ENCODE measurements around the gene MYO15A. TPM values are rescaled to one million over a fixed set of nuclear protein-coding genes. Genes with fewer than 3 reads are reported as not detected.

Gene MYO15A
- total and polyA plus RNA-seq, 2 donors (not counting 1 experiment from before 2014, with no cell fraction given) = 2.5 to 3.1 TPM

GRCh38 chr17:18066866-18067265, 41.7 kb upstream of the MYO15A start:
- no peaks in the 10 kb centered on the region for H3K27me3 Mint-ChIP-seq
- H3K27me3 ChIP-seq (replicated peaks in 1 of 4; ENCODE audit: control extremely low read depth in 1 of 4, control insufficient read depth in 3 of 4, insufficient read depth in 4 of 4, low read length in 3 of 4) = no peaks in the 10 kb centered on the region
- ATAC-seq (ENCODE audit: low read depth) = no peak
- 100% methylated on average over 1 of the region's 4 CpGs for WGBS (ENCODE audit: insufficient coverage)
- no peaks in the 10 kb centered on the region for H3K9me3 Mint-ChIP-seq (ENCODE audit: insufficient read depth)
- no peaks in the 10 kb centered on the region for H3K79me2 ChIP-seq (ENCODE audit: control insufficient read depth, insufficient read depth, low read length)
- no peaks in the 10 kb centered on the region for H3K9me3 ChIP-seq (ENCODE audit: control extremely low read depth in 1 of 3, control insufficient read depth in 2 of 3, insufficient read depth in 1 of 3, low read length in 2 of 3)
- no peak for DNase-seq
- H4K20me1 ChIP-seq (ENCODE audit: control insufficient read depth, insufficient read depth, low read length, poor library complexity, severe bottlenecking) = no peaks in the 10 kb centered on the region
- no peak overlapping the region for H3K27ac Mint-ChIP-seq
- no peak overlapping the region for H2AFZ ChIP-seq (ENCODE audit: insufficient read depth, low read depth, low read length, poor library complexity, severe bottlenecking)
- TF ChIP-seq CTCF (IDR thresholded peaks at IDR 0.05) = no peak
- TF ChIP-seq EZH2 (IDR thresholded peaks at IDR 0.05; ENCODE audit: borderline replicate concordance, insufficient read depth, low read depth, low read length, poor library complexity, severe bottlenecking) = no peak
- no peak overlapping the region for H3K4me3 ChIP-seq (ENCODE audit: control extremely low read depth in 1 of 5, extremely low read depth in 1 of 5, insufficient read depth in 1 of 5, low read depth in 2 of 5, low read length in 4 of 5)
- ChIA-PET POLR2A (no interaction called here), CTCF (no interaction called here)
- no peaks in the 10 kb centered on the region for H3K4me1 ChIP-seq (ENCODE audit: control insufficient read depth in 2 of 2, insufficient read depth in 2 of 2, low read length in 2 of 2)
- H3K4me2 ChIP-seq (replicated peaks; ENCODE audit: low read depth, low read length, poor library complexity, severe bottlenecking) = no peak overlapping the region
- peaks cover 1 to 23% of the 10 kb centered on the region in 2 experiments for H3K36me3 ChIP-seq (replicated peaks in 1 of 2; ENCODE audit: control extremely low read depth in 1 of 2, control insufficient read depth in 1 of 2, extremely low read depth in 1 of 2, insufficient read depth in 2 of 2, low read length in 1 of 2)
- intact Hi-C loops (cut with micrococcal nuclease) = no loop called here
- H3K9ac ChIP-seq (ENCODE audit: low read length) = no peak overlapping the region
- H3K4me3 Mint-ChIP-seq = no peak overlapping the region
- no peak overlapping the region for H3K27ac ChIP-seq (ENCODE audit: low read length in 2 of 2)
- H3K4me1 Mint-ChIP-seq = no peaks in the 10 kb centered on the region

- Mint-ChIP-seq H3K27ac (no peak overlapping the region), H3K4me1 (no peaks in the 10 kb centered on the region)
These were observed 39.5 kb upstream of the MYO15A start for GRCh38 chr17:18069101-18069500.

More at GRCh38 chr17:18069101-18069500, 39.5 kb upstream of the MYO15A start:
- DNase-seq (no peak), ATAC-seq (ENCODE audit: low read depth) (no peak)
- Histone ChIP-seq H3K27ac (ENCODE audit: low read length in 2 of 2) (no peak overlapping the region), H3K4me2 (replicated peaks; ENCODE audit: low read depth, low read length, poor library complexity, severe bottlenecking) (no peak overlapping the region), H3K9me3 (ENCODE audit: control extremely low read depth in 1 of 3, control insufficient read depth in 2 of 3, insufficient read depth in 1 of 3, low read length in 2 of 3) (no peaks in the 10 kb centered on the region), H3K4me3 (ENCODE audit: control extremely low read depth in 1 of 5, extremely low read depth in 1 of 5, insufficient read depth in 1 of 5, low read depth in 2 of 5, low read length in 4 of 5) (no peak overlapping the region), H3K4me1 (ENCODE audit: control insufficient read depth in 2 of 2, insufficient read depth in 2 of 2, low read length in 2 of 2) (no peaks in the 10 kb centered on the region), H2AFZ (ENCODE audit: insufficient read depth, low read depth, low read length, poor library complexity, severe bottlenecking) (no peak overlapping the region), H3K79me2 (ENCODE audit: control insufficient read depth, insufficient read depth, low read length) (no peaks in the 10 kb centered on the region), H4K20me1 (ENCODE audit: control insufficient read depth, insufficient read depth, low read length, poor library complexity, severe bottlenecking) (no peaks in the 10 kb centered on the region), H3K9ac (ENCODE audit: low read length) (no peak overlapping the region), H3K36me3 (replicated peaks in 1 of 2; ENCODE audit: control extremely low read depth in 1 of 2, control insufficient read depth in 1 of 2, extremely low read depth in 1 of 2, insufficient read depth in 2 of 2, low read length in 1 of 2) (peaks cover 0 to 15% of the 10 kb centered on the region in 2 experiments), H3K27me3 (replicated peaks in 1 of 4; ENCODE audit: control extremely low read depth in 1 of 4, control insufficient read depth in 3 of 4, insufficient read depth in 4 of 4, low read length in 3 of 4) (no peaks in the 10 kb centered on the region)
- CTCF ChIA-PET = no interaction called here
- TF ChIP-seq CTCF (IDR thresholded peaks at IDR 0.05) (no peak), EZH2 (IDR thresholded peaks at IDR 0.05; ENCODE audit: borderline replicate concordance, insufficient read depth, low read depth, low read length, poor library complexity, severe bottlenecking) (no peak)
- POLR2A ChIA-PET = no interaction called here
- H3K9me3 Mint-ChIP-seq (ENCODE audit: insufficient read depth) = no peaks in the 10 kb centered on the region
- H3K4me3 Mint-ChIP-seq = no peak overlapping the region
- WGBS (ENCODE audit: insufficient coverage) = 100% methylated on average over 2 of the region's 2 CpGs
- no peaks in the 10 kb centered on the region for H3K27me3 Mint-ChIP-seq
- intact Hi-C loops (cut with micrococcal nuclease) = no loop called here

Measured in B cell (primary cell).